Measurements from ENCODE around the gene SERPINF2.
"Not testable (repeated sequence)": the region's sequence is repeated elsewhere in the genome, so short reads cannot be mapped to it uniquely, and the experiment has no call there.

Gene SERPINF2

DNA sequence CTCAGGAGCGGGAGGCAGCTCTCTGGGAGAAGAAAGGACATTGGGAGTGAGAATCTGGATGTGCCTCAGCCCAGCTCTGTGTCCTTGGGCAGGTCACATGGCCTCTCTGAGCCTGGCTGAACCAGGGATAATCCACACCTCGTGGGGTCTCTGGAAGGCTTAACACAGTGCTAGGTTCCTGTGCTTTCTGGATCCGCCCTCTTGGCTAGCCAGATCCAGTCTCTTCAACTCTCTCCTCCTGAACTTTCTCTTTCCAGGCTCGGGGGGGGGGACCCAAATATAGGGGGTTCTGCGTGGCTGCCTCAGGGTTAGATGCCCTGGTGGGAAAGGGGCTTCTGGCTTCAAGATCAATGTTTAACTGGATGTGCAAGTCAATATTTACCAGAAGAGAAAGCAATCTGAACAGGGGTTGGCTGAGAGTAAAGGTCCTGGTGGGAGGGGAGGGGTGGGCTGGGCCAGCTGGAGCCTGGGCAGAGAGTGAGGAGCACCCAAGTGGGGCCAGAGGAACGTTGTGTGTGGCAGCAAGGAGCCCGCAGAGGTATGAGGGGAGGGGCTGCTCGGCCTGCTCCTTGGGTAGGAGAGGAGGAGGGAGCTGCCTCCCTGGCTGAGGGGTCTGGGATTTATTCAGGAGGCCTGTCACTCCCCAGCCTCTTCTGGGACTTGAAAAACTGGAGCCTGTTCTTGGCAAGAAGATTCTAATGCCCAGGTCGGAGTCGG is at the start of gene SERPINF2:
Gene SERPINF2, plus strand, starts transcription at position 501 of the 717 bp plus-strand sequence. CDS start 2,125 bp downstream, outside the sequence.
- no peak for DNase-seq (ENCODE audit: low read depth)

DNA sequence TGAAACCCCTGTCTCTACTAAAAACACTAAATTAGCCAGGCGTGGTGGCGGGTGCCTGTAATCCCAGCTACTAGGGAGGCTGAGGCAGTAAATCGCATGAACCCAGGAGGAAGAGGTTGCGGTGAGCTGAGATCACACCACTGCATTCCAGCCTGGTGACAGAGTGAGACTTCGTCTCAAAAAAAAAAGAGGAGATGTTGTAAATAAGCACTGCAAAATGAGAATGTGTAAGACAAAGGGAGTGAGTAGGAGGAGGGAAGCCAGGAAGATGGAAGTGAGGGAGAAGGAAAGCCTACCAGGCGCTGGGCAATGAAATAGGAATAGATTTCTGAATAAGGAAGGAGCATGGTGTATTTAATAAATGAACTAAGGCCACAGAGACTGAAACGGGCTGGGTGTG is 49.3 kb upstream of the SERPINF2 start:
- no peak for DNase-seq (ENCODE audit: low read depth)

DNA sequence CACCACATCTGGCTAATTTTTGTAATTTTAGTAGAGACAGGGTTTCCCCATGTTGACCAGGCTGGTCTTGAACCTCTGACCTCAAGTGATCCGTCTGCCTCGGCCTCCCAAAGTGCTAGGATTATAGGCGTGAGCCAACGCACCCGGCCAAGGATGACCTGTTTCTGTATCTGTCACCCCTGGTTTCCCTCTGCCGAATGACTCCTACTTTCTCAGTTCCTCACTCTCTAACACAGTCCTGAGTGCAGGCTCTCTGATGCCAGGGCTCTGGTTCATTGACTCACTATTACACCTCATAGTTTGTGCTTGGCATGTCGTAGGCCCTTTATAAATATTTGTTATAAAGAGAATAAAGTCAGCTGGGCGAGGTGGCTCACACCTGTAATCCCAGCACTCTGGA is 47.3 kb upstream of the SERPINF2 start:
- DNase-seq (ENCODE audit: low read depth): no peak

DNA sequence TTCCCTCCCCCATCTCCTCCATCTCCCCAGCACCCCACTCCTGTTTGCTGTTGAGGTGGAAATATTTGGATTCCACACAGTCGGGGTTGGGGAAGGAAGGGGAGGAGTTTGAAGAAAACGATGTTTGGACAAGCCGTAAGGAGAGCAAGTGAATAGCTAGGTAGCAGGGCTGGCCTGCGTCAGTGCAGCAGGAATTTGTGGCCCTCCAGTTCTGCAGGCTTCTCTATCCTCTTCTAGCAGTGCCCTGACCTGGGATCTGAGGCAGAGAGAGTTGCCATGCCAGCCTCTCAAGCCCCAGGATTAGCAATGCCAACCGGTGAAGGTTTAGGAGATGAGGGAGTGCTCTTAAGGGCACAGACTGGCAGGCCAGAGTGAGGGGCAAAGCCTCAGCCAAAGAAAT is 45.0 kb upstream of the SERPINF2 start:
- DNase-seq (ENCODE audit: low read depth): no peak

DNA sequence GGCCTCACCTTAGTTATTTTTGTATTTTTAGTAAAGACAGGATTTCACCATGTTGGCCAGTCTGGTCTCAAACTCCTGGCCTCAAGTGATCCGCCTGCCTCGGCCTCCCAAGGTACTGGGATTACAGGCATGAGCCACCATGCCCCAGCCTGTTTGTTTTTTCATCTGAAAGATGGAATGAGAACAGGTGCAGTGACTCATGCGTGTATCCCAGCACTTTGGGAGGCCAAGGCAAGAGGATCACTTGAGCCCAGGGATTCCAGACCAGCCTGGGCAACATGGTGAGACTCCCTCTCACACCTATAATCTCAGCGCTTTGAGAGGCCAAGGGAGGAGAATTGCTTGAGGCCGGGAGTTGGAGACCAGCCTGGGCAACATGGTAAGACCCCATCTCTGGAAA is 42.8 kb upstream of the SERPINF2 start:
- DNase-seq (ENCODE audit: low read depth): not testable (repeated sequence)

DNA sequence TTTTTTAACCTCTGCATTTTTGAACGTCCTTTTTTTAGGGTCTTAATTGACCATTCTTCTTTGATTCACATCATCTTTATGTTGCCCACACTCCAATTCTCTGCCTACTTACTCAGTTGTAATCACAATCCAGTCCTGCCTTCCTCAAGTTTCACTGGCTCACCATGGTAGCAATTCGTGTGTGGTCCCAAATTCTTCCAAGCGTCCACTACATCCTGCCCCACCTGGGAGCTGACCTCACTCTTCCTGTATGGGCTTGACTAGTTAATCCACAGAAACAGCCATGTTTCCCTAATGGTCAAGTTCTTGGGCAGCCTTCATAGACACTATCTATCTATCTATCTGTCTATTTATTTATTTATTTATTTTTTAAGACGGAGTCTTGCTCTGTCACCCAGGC is 39.6 kb upstream of the SERPINF2 start:
- DNase-seq (ENCODE audit: low read depth): no peak

DNA sequence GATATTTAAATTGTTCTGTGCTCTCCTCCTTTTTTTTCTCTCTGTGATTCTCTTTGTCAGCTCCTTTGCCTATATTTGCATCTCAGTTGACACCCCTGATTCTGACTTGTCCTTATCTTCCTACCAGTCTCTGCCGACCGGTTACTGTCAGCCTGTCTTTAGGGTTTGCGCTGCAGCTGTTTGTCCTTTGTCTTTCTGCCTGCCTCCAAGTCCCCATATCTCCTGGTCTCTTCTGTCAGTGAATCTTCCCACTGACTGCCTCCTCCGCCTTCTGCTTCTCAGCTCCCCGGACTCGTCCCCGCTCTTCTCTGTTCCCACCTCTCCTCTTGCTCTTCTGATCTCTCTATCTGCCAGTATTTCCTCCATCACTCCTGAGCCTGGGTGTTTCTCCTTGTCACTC is 37.7 kb upstream of the SERPINF2 start:
- DNase-seq (ENCODE audit: low read depth): no peak

- no peak for DNase-seq (ENCODE audit: low read depth)
These were observed 35.6 kb upstream of the SERPINF2 start for GRCh38 chr17:1707107-1707506.

DNA sequence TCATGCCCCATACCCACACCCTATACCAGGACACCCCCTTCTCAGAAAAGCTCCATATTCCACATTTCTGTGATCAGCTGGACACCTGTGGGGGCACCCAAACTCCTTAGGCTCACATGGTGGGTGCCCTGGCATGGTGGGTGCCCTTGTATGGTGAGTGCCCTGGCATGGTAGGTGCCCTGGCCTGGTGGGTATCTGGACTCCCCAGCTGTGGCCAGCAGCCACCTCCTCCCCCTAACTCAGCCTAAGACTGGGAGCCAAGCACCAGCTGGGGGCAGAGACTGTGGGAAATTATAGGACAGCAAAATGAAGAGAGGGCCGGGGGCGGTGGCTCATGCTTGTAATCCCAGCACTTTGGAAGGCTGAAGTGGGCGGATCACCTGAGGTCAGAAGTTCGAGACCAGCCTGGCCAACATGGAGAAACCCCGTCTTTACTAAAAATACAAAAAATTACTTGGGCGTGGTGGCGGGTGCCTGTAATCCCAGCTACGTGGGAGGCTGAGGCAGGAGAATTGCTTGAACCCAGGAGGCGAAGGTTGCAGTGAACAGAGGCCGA is 33.8 kb upstream of the SERPINF2 start:
- not testable (repeated sequence) for DNase-seq (ENCODE audit: low read depth)

DNA sequence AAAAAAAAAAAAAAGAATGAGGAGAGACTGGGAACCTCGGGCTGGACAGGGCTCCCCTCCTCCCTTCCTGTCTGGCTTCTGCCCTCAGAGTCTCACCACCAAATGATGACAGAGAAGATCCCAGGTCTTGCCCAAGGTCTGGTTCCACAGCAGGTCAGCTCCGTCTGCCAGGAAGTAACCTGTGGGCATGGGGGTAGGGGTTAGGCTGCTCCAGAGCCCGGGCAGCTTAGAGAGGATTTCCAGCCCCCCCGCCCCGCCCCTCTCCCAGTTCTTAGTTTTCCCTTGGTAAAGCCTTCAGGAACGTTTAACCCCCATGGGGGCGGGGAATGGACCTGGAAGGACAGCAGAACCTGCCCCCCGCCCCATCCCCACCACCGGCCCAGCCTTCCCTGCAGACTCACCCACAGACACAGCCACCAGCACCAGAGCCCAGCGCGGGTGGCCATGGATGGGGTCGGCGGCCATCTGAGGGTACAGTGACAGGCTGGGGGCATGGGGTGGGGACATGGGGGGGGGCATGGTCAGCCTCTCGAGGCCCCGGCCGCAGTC is 33.2 kb upstream of the SERPINF2 start:
- no peak for DNase-seq (ENCODE audit: low read depth)

DNA sequence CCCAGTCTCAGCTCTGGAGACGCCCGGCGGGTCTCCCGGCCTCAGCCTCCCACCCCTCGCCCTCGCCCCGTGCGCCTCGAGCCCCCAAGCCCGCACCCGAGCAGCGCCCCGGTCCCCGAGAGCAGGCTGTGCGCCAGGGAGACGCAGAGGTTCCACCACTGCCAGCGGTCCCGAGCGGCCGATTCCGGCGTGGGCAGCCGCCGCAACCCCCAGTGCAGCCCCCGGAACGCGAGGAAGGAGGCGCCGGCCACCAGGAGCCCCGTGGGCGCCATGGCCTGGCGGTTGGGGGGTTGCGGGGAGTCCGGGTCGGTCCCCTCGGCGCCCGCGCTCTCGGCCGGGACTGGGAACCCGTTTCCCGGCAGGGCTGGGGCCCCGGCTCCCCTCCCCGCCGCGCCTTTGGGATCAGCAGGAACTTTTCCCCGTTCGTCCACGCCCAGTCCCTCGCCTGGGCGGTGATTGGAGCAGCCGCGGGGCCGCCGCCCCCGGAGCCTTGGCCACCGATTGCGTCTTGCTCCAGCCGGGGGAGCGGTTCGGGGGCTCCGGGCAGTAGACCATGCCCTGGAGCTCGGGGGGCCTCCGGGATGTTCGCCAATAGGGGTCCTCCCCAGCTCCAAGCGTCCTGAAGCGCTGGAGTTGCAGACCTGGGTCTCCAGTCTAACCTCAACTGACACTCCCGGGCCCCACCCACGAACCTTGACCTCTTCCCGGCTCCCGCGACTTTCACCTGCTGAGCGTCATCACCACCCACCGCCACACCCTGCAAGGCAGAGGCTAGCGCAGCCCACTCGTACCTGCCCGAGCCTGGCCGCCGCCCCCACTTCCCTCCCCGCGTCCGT is 32.5 kb upstream of the SERPINF2 start, which contains the start of gene TLCD2:
Gene TLCD2, minus strand, starts transcription at position 407 of the 836 bp plus-strand sequence. Its CDS starts 135 bp downstream, at position 272.
- no peak for DNase-seq (ENCODE audit: low read depth)

- DNase-seq (ENCODE audit: low read depth): no peak
These were observed 31.7 kb upstream of the SERPINF2 start for GRCh38 chr17:1710807-1711553.

GRCh38 chr17:1711804-1712203 is 30.9 kb upstream of the SERPINF2 start:
- no peak for DNase-seq (ENCODE audit: low read depth)

- DNase-seq (ENCODE audit: low read depth): no peak
These were observed 30.4 kb upstream of the SERPINF2 start for GRCh38 chr17:1712271-1712670.

- DNase-seq (ENCODE audit: low read depth): no peak
These were observed 29.4 kb upstream of the SERPINF2 start for GRCh38 chr17:1713160-1713877.

DNA sequence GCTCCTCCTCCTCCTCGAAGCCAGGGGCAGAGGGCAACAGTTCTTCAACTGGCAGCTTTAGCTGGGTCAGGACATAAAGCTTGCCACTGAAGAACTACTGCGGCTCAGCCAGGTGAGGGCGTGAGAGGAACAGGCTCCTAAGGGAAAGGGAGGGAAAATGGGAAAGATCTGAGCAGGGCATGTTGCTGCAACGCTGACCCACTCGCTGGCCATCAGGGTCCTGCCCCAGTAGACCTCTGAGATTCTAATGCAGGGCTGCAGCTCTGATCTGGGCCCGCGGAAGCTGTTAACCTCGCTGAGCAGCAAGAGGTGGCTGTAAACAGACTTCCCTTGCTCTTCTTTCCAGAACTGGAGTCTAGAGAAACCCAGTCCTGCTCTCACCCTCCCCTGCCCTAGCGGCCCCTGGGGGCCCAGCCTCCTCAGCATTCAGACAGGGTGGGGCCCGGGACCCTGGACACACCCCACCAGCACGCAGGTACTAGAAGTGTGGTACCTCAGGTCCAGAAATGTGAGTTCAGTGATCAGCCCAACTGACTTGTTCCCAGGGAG is 28.7 kb upstream of the SERPINF2 start:
- no peak for DNase-seq (ENCODE audit: low read depth)

DNA sequence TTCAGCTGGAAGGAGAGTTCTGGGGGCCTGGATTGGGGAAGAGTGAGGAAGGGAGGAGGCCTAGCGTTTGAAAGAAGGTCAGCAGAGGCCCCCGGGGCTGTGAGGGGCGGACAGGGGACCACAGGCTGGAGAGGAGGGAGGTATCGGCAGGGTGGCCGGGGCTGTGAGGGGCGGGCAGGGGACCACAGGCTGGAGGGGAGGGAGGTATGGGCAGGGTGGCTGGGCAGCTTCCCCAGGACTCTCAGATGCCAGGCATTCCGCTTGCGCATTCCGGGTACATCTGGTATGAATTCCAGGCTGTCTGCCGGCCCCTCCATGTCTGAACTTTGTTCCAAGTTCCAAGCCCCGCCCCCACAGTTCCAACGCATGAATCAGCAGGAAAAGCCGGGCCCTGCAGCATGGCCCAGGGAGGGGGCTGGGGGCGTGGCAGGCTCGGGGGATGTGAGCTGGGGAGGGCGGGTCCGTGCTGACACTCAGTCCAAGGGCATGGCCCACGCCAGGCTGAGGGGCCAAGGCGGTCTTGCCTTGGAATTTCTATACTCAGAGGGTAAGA is 28.2 kb upstream of the SERPINF2 start:
- peak; percentile 91 for DNase-seq (ENCODE audit: low read depth)

- peak; percentile 76 for DNase-seq (ENCODE audit: low read depth)
These were observed 27.5 kb upstream of the SERPINF2 start for GRCh38 chr17:1714980-1715802.

DNA sequence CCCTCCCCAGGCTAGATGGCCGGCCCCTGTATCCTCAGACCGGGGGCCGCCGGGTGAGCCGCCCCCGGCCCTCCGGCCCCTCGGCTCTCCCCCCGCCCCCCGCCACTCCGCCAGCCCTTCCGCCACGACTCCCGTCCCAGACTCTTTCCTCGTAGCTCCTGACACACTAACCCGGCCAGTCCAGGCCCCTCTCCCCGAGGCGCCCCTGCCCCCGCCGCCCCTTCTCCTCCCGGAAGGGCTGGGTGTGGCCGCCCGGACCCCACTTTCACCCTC is 26.9 kb upstream of the SERPINF2 start:
- DNase-seq (ENCODE audit: low read depth): no peak
